H9 (cell line): Measurements from ENCODE around the gene NHP2. TPM values are rescaled to one million over a fixed set of nuclear protein-coding genes. Genes with fewer than 3 reads are reported as not detected.

ENCODE experiments used
- DNase-seq: peaks from one replicate; pipeline ENCODE4 v3.0.0-alpha.2; 2017
- H2AFZ ChIP-seq: one replicate; pipeline ENCODE4 v1.6.1; 2013; ENCODE audit warnings: mild to moderate bottlenecking, low read length, control low read depth, moderate library complexity
- H2AK5ac ChIP-seq: 2 replicates; pipeline ENCODE4 v1.6.1; 2013; ENCODE audit warnings: low read length, control low read depth, mixed read lengths; ENCODE audit not compliant: insufficient read length
- H2BK120ac ChIP-seq: one replicate; pipeline ENCODE4 v1.6.1; 2013; ENCODE audit warnings: low read depth, mild to moderate bottlenecking, low read length, control low read depth, inconsistent platforms; ENCODE audit not compliant: poor library complexity, severe bottlenecking
- H2BK12ac ChIP-seq: 2 replicates; pipeline ENCODE4 v1.6.1; 2013; ENCODE audit warnings: low read length, control low read depth, mixed read lengths, low read depth; ENCODE audit not compliant: insufficient read length
- H2BK15ac ChIP-seq: 2 replicates; pipeline ENCODE4 v1.6.1; 2013; ENCODE audit warnings: low read depth, low read length, control low read depth
- H2BK20ac ChIP-seq: one replicate; pipeline ENCODE4 v1.6.1; 2013; ENCODE audit warnings: low read depth, mild to moderate bottlenecking, low read length, control low read depth, inconsistent platforms; ENCODE audit not compliant: poor library complexity, severe bottlenecking
- H2BK5ac ChIP-seq: 2 replicates; pipeline ENCODE4 v1.6.1; 2013; ENCODE audit warnings: low read length, control low read depth, mixed read lengths; ENCODE audit not compliant: insufficient read length
- H3K14ac ChIP-seq: 2 replicates; pipeline ENCODE4 v1.6.1; 2013; ENCODE audit warnings: low read length, control low read depth; ENCODE audit not compliant: insufficient read depth
- H3K18ac ChIP-seq: 2 replicates; pipeline ENCODE4 v1.6.1; 2013; ENCODE audit warnings: low read depth, mild to moderate bottlenecking, mixed read lengths, low read length, control low read depth; ENCODE audit not compliant: insufficient read length
- H3K23ac ChIP-seq: 2 replicates; pipeline ENCODE4 v1.6.1; 2013; ENCODE audit warnings: low read length, control low read depth, mixed read lengths, low read depth; ENCODE audit not compliant: insufficient read length
- H3K23me2 ChIP-seq: 2 replicates; pipeline ENCODE4 v1.6.1; 2013; ENCODE audit warnings: low read depth, mild to moderate bottlenecking, mixed read lengths, low read length, control low read depth; ENCODE audit not compliant: insufficient read length, poor library complexity, severe bottlenecking
- H3K27ac ChIP-seq: 2 replicates; pipeline ENCODE4 v1.5.1; 2013; ENCODE audit warnings: low read length, control low read depth, mixed read lengths, low read depth; ENCODE audit not compliant: insufficient read length
- H3K27me3 ChIP-seq: 2 replicates; pipeline ENCODE4 v1.6.1; 2013; ENCODE audit warnings: low read length, control low read depth, inconsistent platforms; ENCODE audit not compliant: insufficient read depth
- H3K4ac ChIP-seq: 2 replicates; pipeline ENCODE4 v1.6.1; 2013; ENCODE audit warnings: low read depth, mild to moderate bottlenecking, control low read depth, inconsistent platforms, low read length, moderate library complexity
- H3K4me1 ChIP-seq: 2 replicates; pipeline ENCODE4 v1.6.1; 2013; ENCODE audit warnings: low read length, control low read depth, inconsistent platforms; ENCODE audit not compliant: insufficient read depth
- H3K4me2 ChIP-seq: 2 replicates; pipeline ENCODE4 v1.6.1; 2013; ENCODE audit warnings: low read length, control low read depth, mixed read lengths; ENCODE audit not compliant: insufficient read length, insufficient read depth
- H3K56ac ChIP-seq: 2 replicates; pipeline ENCODE4 v1.6.1; 2013; ENCODE audit warnings: low read depth, mild to moderate bottlenecking, mixed read lengths, low read length, control low read depth; ENCODE audit not compliant: insufficient read length
- H3K79me1 ChIP-seq: 2 replicates; pipeline ENCODE4 v1.6.1; 2013; ENCODE audit warnings: low read depth, mild to moderate bottlenecking, moderate library complexity, low read length, control low read depth, inconsistent platforms; ENCODE audit not compliant: insufficient read depth, poor library complexity, severe bottlenecking
- H3K79me2 ChIP-seq: 2 replicates; pipeline ENCODE4 v1.6.1; 2013; ENCODE audit warnings: low read length, control low read depth, inconsistent platforms; ENCODE audit not compliant: insufficient read depth
- H3K9ac ChIP-seq: 2 replicates; pipeline ENCODE4 v1.6.1; 2013; ENCODE audit warnings: low read length, control low read depth, mixed read lengths; ENCODE audit not compliant: insufficient read length; ENCODE audit errors: extremely low read depth
- H3K9me3 ChIP-seq: one replicate; pipeline ENCODE4 v1.6.1; 2013; ENCODE audit warnings: low read depth, low read length, inconsistent platforms; ENCODE audit not compliant: control insufficient read depth
- H3T11ph ChIP-seq: one replicate; pipeline ENCODE4 v1.6.1; 2013; ENCODE audit warnings: mild to moderate bottlenecking, low read length, control low read depth, inconsistent platforms
- H4K20me1 ChIP-seq: one replicate; pipeline ENCODE4 v1.6.1; 2013; ENCODE audit not compliant: control insufficient read depth, insufficient read length, insufficient read depth
- H4K5ac ChIP-seq: 2 replicates; pipeline ENCODE4 v1.6.1; 2013; ENCODE audit warnings: low read depth, mild to moderate bottlenecking, mixed read lengths, low read length, control low read depth; ENCODE audit not compliant: insufficient read length
- H4K8ac ChIP-seq: replicated peaks from 2 replicates; pipeline ENCODE4 v1.6.1; 2013; ENCODE audit warnings: low read length, control low read depth, mixed read lengths, low read depth; ENCODE audit not compliant: insufficient read length
- H4K91ac ChIP-seq: 2 replicates; pipeline ENCODE4 v1.6.1; 2013; ENCODE audit warnings: low read depth, mild to moderate bottlenecking, moderate library complexity, mixed read lengths, low read length, control low read depth; ENCODE audit not compliant: insufficient read length
- H3K27ac Mint-ChIP-seq, 3 experiments: 2 replicates in 2 of 3; 3 replicates in 1 of 3; pipeline ENCODE4 v1.8.0; 2020 to 2021; ENCODE audit warnings: mixed read lengths in 3 of 3, mild to moderate bottlenecking in 1 of 3, moderate library complexity in 1 of 3
- H3K27me3 Mint-ChIP-seq: 2 replicates; pipeline ENCODE4 v1.8.0; 2021; ENCODE audit warnings: low read depth, mild to moderate bottlenecking, moderate library complexity, mixed read lengths
- H3K36me3 Mint-ChIP-seq, 3 experiments: 2 replicates in 2 of 3; 3 replicates in 1 of 3; pipeline ENCODE4 v1.8.0; 2020 to 2021; ENCODE audit warnings: low read depth in 3 of 3, mixed read lengths in 3 of 3; ENCODE audit not compliant: insufficient read depth in 1 of 3
- H3K4me1 Mint-ChIP-seq, 2 experiments: 2 replicates each; pipeline ENCODE4 v1.8.0; 2020; ENCODE audit warnings: mixed read lengths in 2 of 2
- H3K4me3 Mint-ChIP-seq, 2 experiments: 2 replicates in 1 of 2; 3 replicates in 1 of 2; pipeline ENCODE4 v1.8.0; 2020 to 2021; ENCODE audit warnings: mild to moderate bottlenecking in 2 of 2, mixed read lengths in 2 of 2, moderate library complexity in 1 of 2
- H3K9me3 Mint-ChIP-seq, 2 experiments: 2 replicates in 1 of 2; 3 replicates in 1 of 2; pipeline ENCODE4 v1.8.0; 2020; ENCODE audit warnings: mild to moderate bottlenecking in 2 of 2, mixed read lengths in 2 of 2, moderate library complexity in 1 of 2
- WGBS: extraction: QIAGEN DNeasy Blood & Tissue Kit; methylation state at CpG from one replicate; pipeline ENCODE4 v1.1.7; 2013; ENCODE audit warnings: missing lambda C conversion rate, low lambda C conversion rate, mixed read lengths; ENCODE audit not compliant: insufficient read length; ENCODE audit errors: extremely low coverage; 5-methylcytosine and 5-hydroxymethylcytosine counted together
- total RNA-seq: library from RNA; stranded (reverse); gene quantifications from 2 replicates; pipeline ENCODE4 v1.2.1, GENCODE V29; 2021
- TF ChIP-seq, protein P1 (sequence below): fragments of 200-600 bp; sonication (generic); conservative IDR thresholded peaks from 3 replicates; pipeline ENCODE4 v1.8.0; 2021; ENCODE audit warnings: antibody characterized with exemption, mild to moderate bottlenecking

The NHP2 gene
- total RNA-seq, 1 experiment from 2014 or later = 232 TPM

DNA sequence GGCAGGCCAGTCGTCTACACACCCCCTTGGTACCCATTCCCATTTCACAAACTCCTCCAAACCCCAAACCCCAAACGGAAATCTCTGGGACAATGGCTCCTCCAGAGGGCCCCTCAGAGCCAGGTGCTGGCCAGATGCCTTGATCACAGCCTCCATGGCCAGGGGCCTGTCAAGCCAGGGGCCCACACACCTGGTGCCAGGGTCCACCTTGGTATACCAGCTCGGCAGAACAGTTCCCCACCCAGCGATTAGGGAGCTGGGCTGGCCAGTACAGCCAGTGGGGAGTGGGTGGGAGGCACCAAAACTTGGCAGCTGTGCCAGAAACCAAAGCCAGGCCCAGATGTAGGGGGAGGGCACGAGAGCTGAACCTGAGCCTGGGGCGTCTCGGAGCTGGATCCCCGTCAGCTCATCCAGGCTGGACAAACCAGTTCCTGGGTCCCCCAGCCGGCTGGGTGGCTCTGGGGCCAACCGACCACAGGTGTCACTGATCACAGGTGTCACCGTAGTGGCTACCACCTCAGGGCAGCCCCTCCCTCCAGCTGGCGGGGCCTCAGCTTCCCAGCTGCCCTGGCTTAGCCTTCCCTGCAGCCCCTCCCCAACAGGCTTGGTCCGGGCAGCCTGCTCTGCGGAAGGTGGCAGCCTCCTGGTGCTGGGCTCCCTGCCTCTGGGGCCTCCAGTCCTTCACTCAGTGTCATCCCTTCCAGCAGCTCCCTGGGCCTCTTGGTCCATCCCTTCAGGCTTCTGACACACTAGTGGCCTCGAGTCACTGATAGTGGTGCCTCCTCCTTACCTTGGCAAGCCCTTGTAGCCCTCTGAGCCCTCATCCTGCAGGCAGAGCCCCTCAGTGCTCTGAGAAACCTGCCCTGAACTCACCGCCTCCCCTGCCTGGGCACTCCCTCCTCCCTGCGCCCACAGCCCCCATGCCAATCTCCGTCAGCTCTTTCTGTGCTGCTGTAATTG lies 29.4 kb downstream of the NHP2 start:
- peak overlapping the region in 1 of 2 experiments; percentile 48; a peak in 2 of 5 replicates for H3K4me3 Mint-ChIP-seq
- Histone ChIP-seq H4K91ac (peak overlapping the region; percentile 10), H2BK15ac (no peak overlapping the region), H3K14ac (no peak overlapping the region; the same call in 1 of the 2 replicates), H3K9ac (no peak overlapping the region), H3K23me2 (no peaks in the 10 kb centered on the region), H2BK120ac (no peak overlapping the region), H3K79me1 (no peaks in the 10 kb centered on the region), H3K56ac (no peak overlapping the region), H3K4ac (no peak overlapping the region; the same call in 1 of the 2 replicates), H4K5ac (no peak overlapping the region), H2BK5ac (no peak overlapping the region), H3T11ph (no peak overlapping the region), H2AFZ (no peak overlapping the region), H3K23ac (no peak overlapping the region), H3K79me2 (peaks cover 2% of the 10 kb centered on the region; the same call in 1 of the 2 replicates), H4K20me1 (no peaks in the 10 kb centered on the region), H3K4me1 (peaks cover 4% of the 10 kb centered on the region; the same call in 1 of the 2 replicates), H2BK12ac (no peak overlapping the region), H3K9me3 (no peaks in the 10 kb centered on the region), H3K18ac (no peak overlapping the region), H4K8ac (no peak overlapping the region), H3K27ac (peak overlapping the region; percentile 63), H3K27me3 (no peaks in the 10 kb centered on the region), H2AK5ac (no peak overlapping the region), H3K4me2 (no peak overlapping the region), H2BK20ac (no peak overlapping the region)
- no peak for DNase-seq
- TF ChIP-seq, protein P1, sequence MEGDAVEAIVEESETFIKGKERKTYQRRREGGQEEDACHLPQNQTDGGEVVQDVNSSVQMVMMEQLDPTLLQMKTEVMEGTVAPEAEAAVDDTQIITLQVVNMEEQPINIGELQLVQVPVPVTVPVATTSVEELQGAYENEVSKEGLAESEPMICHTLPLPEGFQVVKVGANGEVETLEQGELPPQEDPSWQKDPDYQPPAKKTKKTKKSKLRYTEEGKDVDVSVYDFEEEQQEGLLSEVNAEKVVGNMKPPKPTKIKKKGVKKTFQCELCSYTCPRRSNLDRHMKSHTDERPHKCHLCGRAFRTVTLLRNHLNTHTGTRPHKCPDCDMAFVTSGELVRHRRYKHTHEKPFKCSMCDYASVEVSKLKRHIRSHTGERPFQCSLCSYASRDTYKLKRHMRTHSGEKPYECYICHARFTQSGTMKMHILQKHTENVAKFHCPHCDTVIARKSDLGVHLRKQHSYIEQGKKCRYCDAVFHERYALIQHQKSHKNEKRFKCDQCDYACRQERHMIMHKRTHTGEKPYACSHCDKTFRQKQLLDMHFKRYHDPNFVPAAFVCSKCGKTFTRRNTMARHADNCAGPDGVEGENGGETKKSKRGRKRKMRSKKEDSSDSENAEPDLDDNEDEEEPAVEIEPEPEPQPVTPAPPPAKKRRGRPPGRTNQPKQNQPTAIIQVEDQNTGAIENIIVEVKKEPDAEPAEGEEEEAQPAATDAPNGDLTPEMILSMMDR = no peak
- H3K36me3 Mint-ChIP-seq = peaks cover 8 to 42% (median 18%) of the 10 kb centered on the region in 3 experiments; a peak in 6 of 7 replicates
- H3K27ac Mint-ChIP-seq = peak overlapping the region; percentile 95 to 99 (median 98)
- H3K9me3 Mint-ChIP-seq = no peaks in the 10 kb centered on the region
- H3K4me1 Mint-ChIP-seq = peaks cover 47 to 58% of the 10 kb centered on the region in 2 experiments
- no CpG with 5 or more reads among the region's 18 CpGs for WGBS
- no peaks in the 10 kb centered on the region for H3K27me3 Mint-ChIP-seq
